ENCODE measurements around the gene SRP68. TPM values are rescaled to one million over a fixed set of nuclear protein-coding genes. Genes with fewer than 3 reads are reported as not detected.
A peak's percentile ranks its signal among the peaks of the same experiment; 100 is the strongest.

The SRP68 gene
- total RNA-seq, 1 experiment from 2014 or later: 113 TPM

DNA sequence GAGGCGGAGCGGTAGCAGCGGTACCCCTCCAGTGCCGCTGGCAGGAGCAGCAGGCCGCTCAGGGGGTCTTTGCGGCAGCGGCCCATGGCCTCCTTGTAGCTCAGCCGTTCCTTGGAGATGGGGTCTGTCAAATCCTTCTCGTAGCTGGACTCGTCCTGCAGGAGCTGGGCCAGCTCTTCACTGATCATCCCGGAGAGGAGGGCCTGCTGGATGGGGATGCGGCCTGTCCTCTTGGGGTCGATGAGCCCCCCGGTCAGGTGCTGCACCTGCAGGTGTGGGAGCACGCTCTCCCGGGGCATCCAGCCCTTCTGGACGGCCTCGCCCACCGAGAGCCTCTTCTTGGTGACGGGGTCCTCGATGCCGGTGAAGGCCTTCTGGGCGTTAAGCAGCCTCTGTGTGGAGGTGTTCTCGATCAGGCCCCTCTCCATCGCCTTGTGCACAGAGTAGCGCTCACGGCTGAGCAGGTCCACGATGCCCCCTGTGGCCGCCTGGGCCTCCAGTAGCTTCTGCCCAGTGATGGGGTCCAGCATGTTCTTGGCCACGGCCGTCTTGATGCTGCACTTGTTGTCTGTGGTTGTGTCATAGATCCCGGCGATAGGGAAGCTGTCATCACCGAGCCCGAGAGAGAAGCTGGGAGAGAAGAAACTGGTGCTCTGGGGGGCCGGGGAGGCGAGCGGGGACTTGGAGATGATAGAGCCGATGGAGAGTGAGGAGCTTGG is 65.0 kb downstream of the SRP68 start:
- Mint-ChIP-seq H3K4me1 (ENCODE audit: low read depth, unreplicated experiment) (peaks cover 10% of the 10 kb centered on the region), H3K27ac (ENCODE audit: unreplicated experiment) (no peak overlapping the region), H3K27me3 (ENCODE audit: insufficient read depth, unreplicated experiment) (no peaks in the 10 kb centered on the region), H3K9me3 (ENCODE audit: unreplicated experiment) (peaks cover 6% of the 10 kb centered on the region), H3K36me3 (ENCODE audit: insufficient read depth, unreplicated experiment) (peaks cover 9% of the 10 kb centered on the region), H3K4me3 (ENCODE audit: unreplicated experiment) (no peak overlapping the region)
- no peak for TF ChIP-seq CTCF (IDR thresholded peaks at IDR 0.05; ENCODE audit: insufficient read depth in 1 of 2, low read depth in 1 of 2, low read length in 1 of 2, severe bottlenecking in 1 of 2, unreplicated experiment in 1 of 2)
- H3K9me3 ChIP-seq: no peaks in the 10 kb centered on the region
- no peak overlapping the region for H3K4me3 ChIP-seq (ENCODE audit: low read depth, low read length)
- peaks cover 10% of the 10 kb centered on the region for H3K4me1 ChIP-seq
- H3K36me3 ChIP-seq (ENCODE audit: control insufficient read depth, insufficient read depth, low read length): peaks cover 1% of the 10 kb centered on the region; the same call in 1 of the 2 replicates
- CTCF ChIA-PET: interaction anchor here (1.1 to 1.7 kb wide), 3 partner anchors 66 to 102 kb away, joined by 3 to 7 read pairs (median 3); partner anchors contain the start of gene FBF1
- no peak for DNase-seq
- BruUV-seq (replicated peaks): no TSS peak
- intact Hi-C loops (cut with micrococcal nuclease; ENCODE audit: unreplicated experiment): no loop called here
- POLR2A ChIA-PET: interaction anchor here (0.6 kb wide), 1 partner anchor 271 kb away, joined by 3 read pairs; no protein-coding TSS in a partner anchor
- H3K27me3 ChIP-seq (replicated peaks; ENCODE audit: control insufficient read depth, insufficient read depth, low read length): no peaks in the 10 kb centered on the region

DNA sequence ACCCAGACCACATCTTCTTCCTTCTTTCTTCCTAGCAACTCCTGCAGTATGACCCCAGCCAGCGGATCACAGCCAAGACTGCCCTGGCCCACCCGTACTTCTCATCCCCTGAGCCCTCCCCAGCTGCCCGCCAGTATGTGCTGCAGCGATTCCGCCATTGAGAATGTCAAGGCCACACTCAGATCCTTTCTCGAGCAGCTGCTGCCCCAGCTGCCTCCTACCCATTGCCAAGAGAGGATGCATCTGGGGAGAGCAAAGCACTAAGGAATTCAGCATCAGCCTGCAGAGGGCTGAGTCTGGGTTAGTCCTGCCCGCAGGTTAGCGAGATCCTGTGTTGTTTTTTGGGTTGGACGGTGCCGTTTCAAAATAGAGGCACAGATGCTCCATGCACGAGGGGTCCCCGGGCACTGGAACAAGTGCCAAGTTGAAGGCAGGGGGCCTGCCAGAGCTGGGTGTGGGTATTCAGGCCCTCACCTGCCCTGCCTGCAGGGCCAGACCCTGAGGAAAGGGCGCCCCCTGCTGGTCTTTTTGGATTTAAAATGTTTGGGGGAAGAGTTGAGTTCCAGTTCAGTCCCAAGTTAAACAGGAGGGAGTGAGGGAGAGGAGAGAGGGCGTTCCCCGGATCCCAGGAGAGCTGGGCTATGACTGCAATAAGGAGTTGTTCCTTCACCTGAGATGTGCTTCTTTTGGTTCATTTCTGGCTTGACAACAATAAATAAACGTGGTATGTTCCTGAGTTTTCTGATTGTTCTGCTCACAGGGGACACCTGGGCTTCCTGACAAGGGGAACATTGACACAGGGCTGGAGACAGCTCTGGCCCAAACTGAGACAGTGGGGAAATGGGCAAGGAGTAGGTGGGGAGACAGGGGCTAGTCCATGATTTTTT is 66.8 kb downstream of the SRP68 start:
- peak overlapping the region; percentile 30 for H3K27ac Mint-ChIP-seq (ENCODE audit: unreplicated experiment)
- ChIA-PET CTCF (interaction anchor here (0.6 to 1.8 kb wide), 10 partner anchors 9 to 260 kb away, joined by 3 to 16 read pairs (median 4); partner anchors contain the start of genes FBF1, MRPL38, TRIM65 and UBALD2), POLR2A (interaction anchor here (0.7 to 0.8 kb wide), 2 partner anchors 9 to 95 kb away, joined by 3 to 10 read pairs; no protein-coding TSS in a partner anchor)
- H3K4me1 Mint-ChIP-seq (ENCODE audit: low read depth, unreplicated experiment): peaks cover 10% of the 10 kb centered on the region
- H3K27me3 ChIP-seq (replicated peaks; ENCODE audit: control insufficient read depth, insufficient read depth, low read length): no peaks in the 10 kb centered on the region
- peak; percentile 68 to 92 for TF ChIP-seq CTCF (IDR thresholded peaks at IDR 0.05; ENCODE audit: insufficient read depth in 1 of 2, low read depth in 1 of 2, low read length in 1 of 2, severe bottlenecking in 1 of 2, unreplicated experiment in 1 of 2)
- H3K27me3 Mint-ChIP-seq (ENCODE audit: insufficient read depth, unreplicated experiment): no peaks in the 10 kb centered on the region
- no TSS peak for BruUV-seq (replicated peaks)
- intact Hi-C loops (cut with micrococcal nuclease; ENCODE audit: unreplicated experiment): loop anchor here (1.0 to 2.0 kb wide), 2 partner anchors 65 to 100 kb away; partner anchors contain the start of gene FBF1
- no peak overlapping the region for H3K4me3 Mint-ChIP-seq (ENCODE audit: unreplicated experiment)
- H3K9me3 Mint-ChIP-seq (ENCODE audit: unreplicated experiment): peaks cover 6% of the 10 kb centered on the region
- no peaks in the 10 kb centered on the region for H3K9me3 ChIP-seq
- H3K4me3 ChIP-seq (ENCODE audit: low read depth, low read length): no peak overlapping the region
- peaks cover 1% of the 10 kb centered on the region; the same call in 1 of the 2 replicates for H3K36me3 ChIP-seq (ENCODE audit: control insufficient read depth, insufficient read depth, low read length)
- peaks cover 9% of the 10 kb centered on the region for H3K36me3 Mint-ChIP-seq (ENCODE audit: insufficient read depth, unreplicated experiment)
- DNase-seq: peak; percentile 85 to 93
- H3K4me1 ChIP-seq: peaks cover 10% of the 10 kb centered on the region
